ENCODE measurements around the gene MDFI. TPM values are rescaled to one million over a fixed set of nuclear protein-coding genes. Genes with fewer than 3 reads are reported as not detected.
"Not testable (repeated sequence)": the region's sequence is repeated elsewhere in the genome, so short reads cannot be mapped to it uniquely, and the experiment has no call there.

MDFI gene
- total RNA-seq, 1 donor from 2014 or later: 75.9 TPM

DNA sequence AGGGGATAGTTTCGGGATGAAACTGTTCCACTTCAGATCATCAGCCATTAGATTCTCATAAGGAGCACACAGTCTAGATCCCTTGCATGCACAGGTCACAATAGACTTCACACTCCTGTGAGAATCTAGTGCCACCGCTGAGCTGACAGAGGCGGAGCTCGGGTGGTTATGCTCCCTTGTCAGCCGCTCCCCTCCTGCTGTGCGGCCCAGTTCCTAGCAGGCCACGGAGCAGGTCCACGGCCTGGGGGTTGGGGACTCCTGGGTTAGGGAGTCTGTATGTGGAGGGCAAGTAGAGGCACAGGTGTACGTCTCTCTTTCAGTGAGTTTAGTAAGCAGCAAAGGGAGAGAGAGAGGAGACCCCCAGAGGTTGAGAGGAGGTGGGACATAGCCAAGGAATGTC is 30.5 kb upstream of the MDFI start:
- DNase-seq (ENCODE audit: extremely low spot score, unreplicated experiment): no peak
- Mint-ChIP-seq H3K9me3 (ENCODE audit: unreplicated experiment) (no peaks in the 10 kb centered on the region), H3K27me3 (ENCODE audit: unreplicated experiment) (no peaks in the 10 kb centered on the region), H3K4me1 (ENCODE audit: unreplicated experiment) (peaks cover 5% of the 10 kb centered on the region), H3K4me3 (ENCODE audit: unreplicated experiment) (no peak overlapping the region), H3K27ac (ENCODE audit: unreplicated experiment) (no peak overlapping the region), H3K36me3 (ENCODE audit: unreplicated experiment) (no peaks in the 10 kb centered on the region)
- TF ChIP-seq, protein P1, sequence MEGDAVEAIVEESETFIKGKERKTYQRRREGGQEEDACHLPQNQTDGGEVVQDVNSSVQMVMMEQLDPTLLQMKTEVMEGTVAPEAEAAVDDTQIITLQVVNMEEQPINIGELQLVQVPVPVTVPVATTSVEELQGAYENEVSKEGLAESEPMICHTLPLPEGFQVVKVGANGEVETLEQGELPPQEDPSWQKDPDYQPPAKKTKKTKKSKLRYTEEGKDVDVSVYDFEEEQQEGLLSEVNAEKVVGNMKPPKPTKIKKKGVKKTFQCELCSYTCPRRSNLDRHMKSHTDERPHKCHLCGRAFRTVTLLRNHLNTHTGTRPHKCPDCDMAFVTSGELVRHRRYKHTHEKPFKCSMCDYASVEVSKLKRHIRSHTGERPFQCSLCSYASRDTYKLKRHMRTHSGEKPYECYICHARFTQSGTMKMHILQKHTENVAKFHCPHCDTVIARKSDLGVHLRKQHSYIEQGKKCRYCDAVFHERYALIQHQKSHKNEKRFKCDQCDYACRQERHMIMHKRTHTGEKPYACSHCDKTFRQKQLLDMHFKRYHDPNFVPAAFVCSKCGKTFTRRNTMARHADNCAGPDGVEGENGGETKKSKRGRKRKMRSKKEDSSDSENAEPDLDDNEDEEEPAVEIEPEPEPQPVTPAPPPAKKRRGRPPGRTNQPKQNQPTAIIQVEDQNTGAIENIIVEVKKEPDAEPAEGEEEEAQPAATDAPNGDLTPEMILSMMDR (IDR thresholded peaks at IDR 0.05): no peak

DNA sequence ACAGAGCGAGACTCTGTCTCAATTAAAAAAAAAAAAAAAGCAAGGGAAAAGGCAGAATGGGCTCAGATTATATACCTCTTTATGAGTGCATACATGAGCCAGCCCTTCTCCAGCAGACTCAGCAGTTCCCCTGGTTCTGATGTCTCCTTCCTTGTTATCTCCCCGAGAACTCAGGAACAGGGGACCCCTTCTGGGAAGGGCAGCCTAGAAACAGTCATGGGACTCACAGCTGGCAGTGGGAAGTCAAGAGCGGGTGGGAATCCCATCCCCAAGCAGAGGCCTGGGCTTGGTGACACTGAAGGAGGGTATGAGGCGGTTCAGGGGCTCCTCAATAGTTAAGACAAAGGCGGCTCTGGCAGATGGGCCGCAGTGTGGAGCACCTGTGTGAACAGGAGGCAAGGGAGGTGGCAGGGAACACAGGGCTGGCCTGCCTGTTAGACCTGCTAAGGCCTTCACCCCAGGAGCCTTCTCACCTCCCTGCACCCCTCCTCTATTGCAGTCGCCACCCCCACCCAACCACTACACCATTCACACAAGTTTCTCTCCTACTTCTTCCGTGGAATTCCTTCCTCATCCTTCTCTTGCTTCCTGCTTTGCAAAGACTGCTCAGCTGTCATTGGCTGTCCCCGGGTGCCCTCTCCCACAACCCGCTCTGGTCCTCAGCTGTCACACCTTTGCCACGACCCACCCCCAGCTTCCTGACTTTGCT is 29.7 kb upstream of the MDFI start:
- no peak for DNase-seq (ENCODE audit: extremely low spot score, unreplicated experiment)
- H3K27ac Mint-ChIP-seq (ENCODE audit: unreplicated experiment): no peak overlapping the region
- no peaks in the 10 kb centered on the region for H3K36me3 Mint-ChIP-seq (ENCODE audit: unreplicated experiment)

DNA sequence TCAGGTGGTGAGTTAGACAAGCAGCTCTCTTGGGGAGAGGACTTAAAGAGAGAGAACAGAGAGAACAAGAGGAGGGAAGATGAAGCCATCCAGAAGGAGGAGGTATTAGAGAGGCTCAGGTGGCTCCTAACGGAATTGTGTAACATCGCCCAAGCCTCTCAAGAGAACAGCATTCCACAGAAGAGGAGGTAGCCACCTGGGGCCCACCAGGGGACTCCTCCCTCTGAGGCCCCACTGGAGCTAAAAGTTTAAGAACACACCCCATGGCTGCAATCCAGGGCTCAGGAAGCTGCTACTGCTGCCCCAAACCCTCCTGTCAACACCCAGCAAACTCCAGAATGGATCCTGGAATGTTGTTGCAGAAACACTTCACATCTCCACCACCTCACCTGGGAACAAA is 23.6 kb upstream of the MDFI start:
- Mint-ChIP-seq H3K36me3 (ENCODE audit: unreplicated experiment) (no peaks in the 10 kb centered on the region), H3K27ac (ENCODE audit: unreplicated experiment) (no peak overlapping the region), H3K9me3 (ENCODE audit: unreplicated experiment) (peaks cover 10% of the 10 kb centered on the region), H3K4me3 (ENCODE audit: unreplicated experiment) (no peak overlapping the region), H3K27me3 (ENCODE audit: unreplicated experiment) (peaks cover 12% of the 10 kb centered on the region), H3K4me1 (ENCODE audit: unreplicated experiment) (peaks cover 9% of the 10 kb centered on the region)
- no peak for DNase-seq (ENCODE audit: extremely low spot score, unreplicated experiment)
- TF ChIP-seq, protein P1 (IDR thresholded peaks at IDR 0.05): no peak

More for the DNA sequence above, 29.7 kb upstream of the MDFI start:
- Mint-ChIP-seq H3K4me3 (ENCODE audit: unreplicated experiment) (no peak overlapping the region), H3K27me3 (ENCODE audit: unreplicated experiment) (no peaks in the 10 kb centered on the region), H3K9me3 (ENCODE audit: unreplicated experiment) (peaks cover 5% of the 10 kb centered on the region), H3K4me1 (ENCODE audit: unreplicated experiment) (peaks cover 2% of the 10 kb centered on the region)
- TF ChIP-seq, protein P1 (IDR thresholded peaks at IDR 0.05): no peak

DNA sequence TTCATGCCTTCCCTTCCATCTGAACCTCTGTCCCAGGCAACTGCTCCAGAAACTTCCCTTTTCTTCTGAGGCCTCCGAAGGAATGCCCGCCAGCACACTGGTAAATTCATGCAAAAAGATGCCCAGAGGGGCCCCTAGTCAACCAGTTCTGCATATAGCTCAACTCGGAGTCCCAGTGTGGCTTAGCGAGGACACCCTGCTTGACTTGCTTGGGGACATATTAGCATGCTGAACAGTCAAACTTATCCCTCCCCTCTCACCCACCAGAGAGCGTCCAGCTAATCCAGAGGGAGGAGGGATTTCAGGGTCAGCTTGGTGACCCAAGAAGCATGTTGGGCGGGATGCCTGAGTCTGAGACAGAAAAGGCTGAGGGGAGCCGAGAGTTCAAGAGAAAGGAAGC is 23.0 kb upstream of the MDFI start:
- Mint-ChIP-seq H3K36me3 (ENCODE audit: unreplicated experiment) (no peaks in the 10 kb centered on the region), H3K4me1 (ENCODE audit: unreplicated experiment) (peaks cover 7% of the 10 kb centered on the region), H3K4me3 (ENCODE audit: unreplicated experiment) (no peak overlapping the region), H3K9me3 (ENCODE audit: unreplicated experiment) (peaks cover 10% of the 10 kb centered on the region), H3K27me3 (ENCODE audit: unreplicated experiment) (peaks cover 12% of the 10 kb centered on the region), H3K27ac (ENCODE audit: unreplicated experiment) (no peak overlapping the region)
- TF ChIP-seq, protein P1 (IDR thresholded peaks at IDR 0.05): no peak
- no peak for DNase-seq (ENCODE audit: extremely low spot score, unreplicated experiment)

DNA sequence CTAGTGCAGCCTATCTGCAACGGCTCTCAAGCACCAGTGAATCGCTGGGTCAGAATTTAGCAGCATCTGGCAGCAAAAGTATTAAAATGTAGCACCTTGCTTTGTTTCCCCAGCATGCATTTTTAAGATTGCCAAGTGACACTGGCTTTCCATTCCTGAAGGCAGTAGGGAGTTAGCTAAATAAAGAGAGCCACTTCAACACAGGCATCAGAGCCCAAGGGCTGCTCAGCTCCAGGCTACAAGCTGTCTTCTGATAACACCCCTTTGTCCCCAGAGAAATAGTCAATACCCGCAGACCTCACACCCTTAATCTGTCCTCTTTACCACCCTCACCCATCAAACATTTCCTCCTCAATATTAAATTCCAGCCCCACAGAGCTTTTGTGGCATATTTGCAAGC is 19.7 kb upstream of the MDFI start:
- TF ChIP-seq, protein P1 (IDR thresholded peaks at IDR 0.05): no peak
- Mint-ChIP-seq H3K9me3 (ENCODE audit: unreplicated experiment) (peaks cover 10% of the 10 kb centered on the region), H3K27me3 (ENCODE audit: unreplicated experiment) (peaks cover 12% of the 10 kb centered on the region), H3K27ac (ENCODE audit: unreplicated experiment) (no peak overlapping the region), H3K4me1 (ENCODE audit: unreplicated experiment) (peaks cover 30% of the 10 kb centered on the region), H3K4me3 (ENCODE audit: unreplicated experiment) (no peak overlapping the region), H3K36me3 (ENCODE audit: unreplicated experiment) (peaks cover 2% of the 10 kb centered on the region)
- no peak for DNase-seq (ENCODE audit: extremely low spot score, unreplicated experiment)

DNA sequence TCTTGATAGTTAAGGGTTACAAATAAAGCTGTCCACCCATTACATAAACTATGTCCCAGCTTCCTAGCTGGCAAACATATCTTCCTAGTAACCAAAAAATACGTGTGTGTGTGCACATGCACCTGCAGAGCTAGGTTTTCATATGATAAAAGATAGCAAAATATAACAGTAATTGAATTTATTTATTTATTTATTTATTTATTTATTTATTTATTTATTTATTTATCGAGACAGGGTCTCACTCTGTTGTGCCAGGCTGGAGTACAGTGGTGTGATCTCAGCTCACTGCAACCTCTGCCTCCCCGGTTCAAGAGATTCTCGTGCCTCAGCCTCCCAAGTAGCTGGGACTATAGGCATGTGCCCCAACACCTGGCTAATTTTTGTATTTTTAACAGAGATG is 19.1 kb upstream of the MDFI start:
- H3K36me3 Mint-ChIP-seq (ENCODE audit: unreplicated experiment); H3K27me3 Mint-ChIP-seq (ENCODE audit: unreplicated experiment); H3K4me3 Mint-ChIP-seq (ENCODE audit: unreplicated experiment); H3K9me3 Mint-ChIP-seq (ENCODE audit: unreplicated experiment); H3K27ac Mint-ChIP-seq (ENCODE audit: unreplicated experiment); DNase-seq (ENCODE audit: extremely low spot score, unreplicated experiment): not testable (repeated sequence)
- H3K4me1 Mint-ChIP-seq (ENCODE audit: unreplicated experiment): peaks cover 30% of the 10 kb centered on the region

Measured in osteocyte (in vitro differentiated cells).